ELR (cell line): ENCODE measurements around the gene CMAS.
"Not testable (repeated sequence)": the region's sequence is repeated elsewhere in the genome, so short reads cannot be mapped to it uniquely, and the experiment has no call there.

Experiments used
- DNase-seq: peaks from one replicate; pipeline ENCODE4 v3.0.0-alpha.2; 2015; ENCODE audit warnings: low read depth

Gene CMAS

GRCh38 chr12:22046090-22046967 lies at the start of gene CMAS:
TSS of gene CMAS (plus strand) at chr12:22046218. CDS start at chr12:22046304, 86 bp downstream.
- DNase-seq: peak; percentile 85

GRCh38 chr12:21998295-21998694 lies 47.7 kb upstream of the CMAS start:
- no peak for DNase-seq

- DNase-seq: no peak
Observed at GRCh38 chr12:21998782-21999181, 47.2 kb upstream of the CMAS start.

GRCh38 chr12:22002430-22002829 lies 43.6 kb upstream of the CMAS start:
- no peak for DNase-seq

- DNase-seq: not testable (repeated sequence)
Observed at GRCh38 chr12:22007794-22008193, 38.2 kb upstream of the CMAS start.

GRCh38 chr12:22008196-22008595 lies 37.8 kb upstream of the CMAS start:
- DNase-seq: no peak

DNA sequence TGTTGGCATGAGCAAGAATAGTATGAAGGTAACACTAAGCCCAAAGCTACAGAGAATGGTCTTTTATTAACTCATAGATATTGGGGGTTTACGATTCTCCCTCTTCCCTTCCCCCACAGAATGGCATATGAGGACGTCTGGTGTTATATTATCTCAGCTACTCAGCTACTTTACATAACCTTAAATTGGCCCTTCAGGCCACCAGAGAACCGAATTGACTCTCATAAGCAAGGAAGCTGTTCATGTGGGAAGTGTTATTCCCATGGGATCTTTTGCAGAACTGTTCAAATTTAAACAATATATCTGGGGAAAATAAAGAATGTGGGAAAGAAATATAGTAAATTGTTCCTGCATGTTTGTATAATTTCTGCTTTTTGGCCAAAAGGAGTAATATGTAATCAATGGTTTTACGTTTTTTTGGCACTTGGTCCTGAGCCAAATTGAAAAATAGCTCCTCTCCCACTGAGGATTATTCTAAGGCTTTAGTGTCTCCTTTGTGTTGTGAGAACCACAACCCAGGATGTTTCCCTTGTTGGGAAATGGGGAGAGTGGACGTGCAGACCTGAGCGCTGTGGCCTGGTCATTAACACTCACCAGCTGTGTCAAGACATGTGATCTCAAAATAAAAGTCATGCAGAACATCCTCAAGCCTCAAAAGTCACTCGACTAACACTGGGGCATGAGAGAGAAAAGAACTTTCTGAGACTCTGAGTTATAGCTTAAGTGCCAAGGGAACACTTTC lies 31.8 kb upstream of the CMAS start:
- no peak for DNase-seq

GRCh38 chr12:22014783-22015144 lies 31.3 kb upstream of the CMAS start:
- peak; percentile 12 for DNase-seq

- DNase-seq: no peak
Observed at GRCh38 chr12:22016982-22017381, 29.0 kb upstream of the CMAS start.

- peak; percentile 32 for DNase-seq
Observed at GRCh38 chr12:22018860-22019259, 27.2 kb upstream of the CMAS start.

DNA sequence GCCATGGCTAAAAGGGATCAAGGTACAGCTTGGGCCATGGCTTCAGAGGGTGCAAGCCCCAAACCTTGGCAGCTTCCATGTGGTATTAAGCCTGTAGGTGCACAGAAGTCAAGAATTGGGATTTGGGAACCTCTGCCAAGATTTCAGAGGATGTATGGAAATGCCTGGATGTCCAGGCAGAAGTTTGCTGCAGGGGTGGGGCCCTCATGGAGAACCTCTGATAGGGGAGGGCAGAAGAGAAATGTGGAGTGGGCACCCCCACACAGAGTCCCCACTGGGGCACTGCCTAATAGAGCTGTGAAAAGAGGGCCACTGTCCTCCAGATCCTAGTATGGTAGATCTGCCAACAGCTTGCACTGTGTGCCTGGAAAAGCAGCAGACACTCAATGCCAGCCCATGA lies 22.5 kb upstream of the CMAS start:
- DNase-seq: not testable (repeated sequence)

GRCh38 chr12:22029491-22029890 lies 16.5 kb upstream of the CMAS start:
- DNase-seq: no peak

- DNase-seq: no peak
Observed at GRCh38 chr12:22029991-22030390, 16.0 kb upstream of the CMAS start.

- DNase-seq: no peak
Observed at GRCh38 chr12:22032732-22033131, 13.3 kb upstream of the CMAS start.

DNA sequence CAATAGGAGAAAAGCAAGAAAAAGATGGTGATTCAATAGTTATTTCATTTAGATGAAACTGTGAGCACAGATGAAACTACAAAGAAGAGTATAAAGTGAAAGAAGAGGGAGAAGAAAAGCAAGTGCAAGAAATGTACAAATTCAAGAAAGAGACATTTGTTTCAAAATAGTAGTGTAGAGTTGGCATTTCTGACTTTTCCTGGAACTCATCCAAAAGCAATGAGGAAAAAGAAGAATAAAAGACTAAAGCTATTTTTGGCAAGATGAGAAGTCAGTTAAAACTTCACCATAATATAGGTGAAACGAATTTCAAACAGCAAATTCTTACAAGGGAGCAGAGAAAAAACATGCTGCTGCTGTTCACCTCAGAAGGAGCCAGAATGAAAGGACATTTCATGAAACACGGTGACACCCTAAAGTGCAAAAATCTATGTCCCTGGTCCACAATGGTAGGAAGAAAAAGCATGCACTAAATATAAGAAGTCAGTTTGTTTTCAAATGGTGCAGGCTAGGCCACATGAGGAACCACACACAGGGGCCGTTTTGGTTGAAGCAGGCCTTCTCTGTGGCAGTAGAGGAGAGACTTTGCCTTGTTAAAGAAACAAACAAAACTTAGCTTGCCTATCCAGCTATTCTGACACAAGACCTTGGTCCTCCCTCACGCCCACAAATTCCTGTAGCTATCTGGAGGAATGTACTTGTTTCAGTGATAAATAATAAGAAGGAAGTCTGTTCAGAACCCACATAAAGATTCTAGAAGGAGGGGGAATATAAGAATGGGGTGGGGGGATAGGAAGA lies 11.1 kb upstream of the CMAS start:
- DNase-seq: no peak

DNA sequence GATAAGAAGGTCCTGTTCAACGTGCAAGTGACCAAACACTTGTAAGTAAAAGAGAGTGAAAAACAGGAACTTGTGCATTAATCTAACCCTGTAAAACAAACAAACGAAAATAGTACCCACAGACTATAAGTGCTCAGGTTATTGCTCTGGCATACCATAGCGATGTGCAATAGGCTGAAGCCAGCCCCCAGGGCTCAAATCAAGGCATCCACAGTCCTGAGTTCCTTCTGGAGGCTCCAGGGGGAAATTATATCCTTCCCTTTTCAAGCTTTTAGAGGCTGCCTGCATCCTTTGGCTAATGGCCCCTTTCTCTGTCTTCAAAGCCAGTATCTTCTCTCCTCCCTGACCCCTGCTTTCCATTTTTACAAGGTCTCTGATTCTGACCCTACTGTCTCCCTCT lies 8.1 kb upstream of the CMAS start:
- DNase-seq: peak; percentile 73

DNA sequence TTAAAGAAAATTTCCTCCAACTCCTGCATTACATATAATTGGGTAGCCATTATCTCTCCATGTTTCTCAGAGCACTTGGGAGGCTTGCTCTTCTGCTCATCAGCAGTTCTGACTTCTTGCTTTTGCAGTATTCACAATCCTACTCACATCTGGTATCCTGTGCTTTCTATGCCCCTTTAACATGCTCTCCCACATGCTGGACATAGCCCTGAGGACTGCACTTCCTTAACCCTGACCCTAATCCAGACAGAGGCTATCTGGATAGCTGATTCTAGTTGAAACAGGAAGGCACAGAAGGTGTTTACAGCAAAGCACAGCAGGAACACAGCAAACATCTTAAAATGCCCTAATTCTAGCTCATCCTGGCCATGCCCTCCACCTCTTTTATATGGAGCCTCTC lies 7.3 kb upstream of the CMAS start:
- DNase-seq: no peak

- no peak for DNase-seq
Observed at GRCh38 chr12:22039361-22039760, 6.7 kb upstream of the CMAS start.

- peak; percentile 86 for DNase-seq
Observed at GRCh38 chr12:22042976-22043669, 2.9 kb upstream of the CMAS start.

- DNase-seq: no peak
Observed at GRCh38 chr12:22043943-22044342, 2.1 kb upstream of the CMAS start.

DNA sequence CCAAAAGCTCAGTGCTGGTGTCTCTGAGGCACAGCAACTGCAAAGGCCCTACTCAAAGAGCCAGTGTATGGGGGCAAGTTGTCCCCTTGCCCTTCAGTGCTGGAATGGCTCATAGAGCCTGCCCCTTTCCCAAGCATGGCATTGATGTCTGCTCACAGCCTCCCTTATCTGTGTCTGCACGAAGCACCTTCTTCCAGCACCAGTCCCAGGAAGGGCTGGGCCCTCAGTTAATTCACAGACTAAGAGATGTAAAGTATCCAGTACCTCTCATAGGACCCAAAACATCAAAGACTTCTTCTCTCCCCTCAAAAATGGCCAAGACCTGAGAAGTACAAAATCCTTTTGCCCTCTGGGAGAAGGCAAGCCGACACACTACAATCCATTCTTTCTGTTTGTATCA lies 1.6 kb upstream of the CMAS start:
- DNase-seq: no peak

- DNase-seq: peak; percentile 50
Observed at GRCh38 chr12:22046968-22047390, 961 bp downstream of the CMAS start.
